SU-DHL-6 (cell line): ENCODE data around the gene GLG1.

ENCODE experiments used
- H2AFZ ChIP-seq: fragments of 200-600 bp; sonication (generic); 2 replicates; pipeline ENCODE4 v1.6.1; 2014; ENCODE audit warnings: low read depth, mild to moderate bottlenecking, moderate library complexity, mixed read lengths, antibody characterized with exemption, low read length; ENCODE audit not compliant: severe bottlenecking
- H3F3A ChIP-seq: fragments of 200-600 bp; shearing (Covaris generic); 2 replicates; pipeline ENCODE4 v1.6.0; 2016; ENCODE audit warnings: antibody characterized with exemption, mild to moderate bottlenecking; ENCODE audit not compliant: insufficient read depth
- H3K27ac ChIP-seq: fragments of 200-600 bp; sonication (generic); 2 replicates; pipeline ENCODE4 v1.5.1; 2016; ENCODE audit warnings: low read depth, mild to moderate bottlenecking, low read length, moderate library complexity, mixed read lengths
- H3K27me3 ChIP-seq: fragments of 200-600 bp; sonication (generic), shearing (Covaris generic); 2 replicates; pipeline ENCODE4 v1.6.0; 2014; ENCODE audit warnings: mild to moderate bottlenecking, low read length
- H3K36me3 ChIP-seq: fragments of 200-600 bp; sonication (generic); 2 replicates; pipeline ENCODE4 v1.6.1; 2014; ENCODE audit warnings: mild to moderate bottlenecking, low read length, mixed read lengths
- H3K4me2 ChIP-seq: fragments of 300-600, 200-600 bp; shearing (Covaris generic), sonication (generic); 2 replicates; pipeline ENCODE4 v1.6.0; 2014; ENCODE audit warnings: low read length, low read depth, mild to moderate bottlenecking; ENCODE audit not compliant: poor library complexity, severe bottlenecking
- H3K4me3 ChIP-seq: fragments of 200-600 bp; sonication (generic); 2 replicates; pipeline ENCODE4 v1.5.1; 2014; ENCODE audit warnings: antibody characterized with exemption, low read length, mild to moderate bottlenecking, mixed read lengths; ENCODE audit not compliant: insufficient read depth, poor library complexity, severe bottlenecking
- H3K79me2 ChIP-seq: fragments of 200-600 bp; sonication (generic); 2 replicates; pipeline ENCODE4 v1.6.1; 2014; ENCODE audit warnings: mild to moderate bottlenecking, low read length, moderate library complexity; ENCODE audit not compliant: insufficient read depth
- H3K9ac ChIP-seq: fragments of 200-600 bp; sonication (generic); 2 replicates; pipeline ENCODE4 v1.7.0; 2014; ENCODE audit warnings: mild to moderate bottlenecking, low read length
- H3K9me2 ChIP-seq: fragments of 200-600 bp; sonication (generic); replicated peaks from 2 replicates; pipeline ENCODE4 v1.6.1; 2014; ENCODE audit warnings: low read length; ENCODE audit not compliant: insufficient read depth
- H3K9me3 ChIP-seq: fragments of 200-600 bp; sonication (generic); 2 replicates; pipeline ENCODE4 v1.6.1; 2014; ENCODE audit warnings: low read length, mixed read lengths; ENCODE audit not compliant: insufficient read depth
- H4K20me1 ChIP-seq: fragments of 200-600 bp; sonication (generic); 2 replicates; pipeline ENCODE4 v1.6.1; 2014; ENCODE audit warnings: low read depth, mild to moderate bottlenecking, antibody characterized with exemption, low read length, moderate library complexity, mixed read lengths
- EZH2phosphoT487 ChIP-seq: fragments of 200-600 bp; sonication (generic), shearing (Covaris generic); conservative IDR thresholded peaks from 2 replicates; pipeline ENCODE4 v1.6.1; 2018; ENCODE audit warnings: mild to moderate bottlenecking, antibody characterized with exemption, low read length, moderate library complexity, mixed read lengths
- TF ChIP-seq, protein P1 (sequence below): fragments of 200-600 bp; sonication (generic); IDR thresholded peaks from one replicate; pipeline ENCODE4 v1.5.1; 2017; ENCODE audit warnings: antibody characterized with exemption, mild to moderate bottlenecking, low read length, moderate library complexity; ENCODE audit not compliant: insufficient read depth, poor library complexity, severe bottlenecking

Gene GLG1

GRCh38 chr16:74622005-74622404, 15.1 kb upstream of the GLG1 start:
- H3F3A ChIP-seq = 0 out of 2 replicates have a peak, but pooled peaks cover 3% of the 10 kb centered on the region
- no peaks in the 10 kb centered on the region for H3K79me2 ChIP-seq
- no peaks in the 10 kb centered on the region for H4K20me1 ChIP-seq
- no peak overlapping the region for H3K4me2 ChIP-seq
- H3K9me2 ChIP-seq = no peaks in the 10 kb centered on the region
- H3K9me3 ChIP-seq = no peaks in the 10 kb centered on the region
- TF ChIP-seq, protein P1, sequence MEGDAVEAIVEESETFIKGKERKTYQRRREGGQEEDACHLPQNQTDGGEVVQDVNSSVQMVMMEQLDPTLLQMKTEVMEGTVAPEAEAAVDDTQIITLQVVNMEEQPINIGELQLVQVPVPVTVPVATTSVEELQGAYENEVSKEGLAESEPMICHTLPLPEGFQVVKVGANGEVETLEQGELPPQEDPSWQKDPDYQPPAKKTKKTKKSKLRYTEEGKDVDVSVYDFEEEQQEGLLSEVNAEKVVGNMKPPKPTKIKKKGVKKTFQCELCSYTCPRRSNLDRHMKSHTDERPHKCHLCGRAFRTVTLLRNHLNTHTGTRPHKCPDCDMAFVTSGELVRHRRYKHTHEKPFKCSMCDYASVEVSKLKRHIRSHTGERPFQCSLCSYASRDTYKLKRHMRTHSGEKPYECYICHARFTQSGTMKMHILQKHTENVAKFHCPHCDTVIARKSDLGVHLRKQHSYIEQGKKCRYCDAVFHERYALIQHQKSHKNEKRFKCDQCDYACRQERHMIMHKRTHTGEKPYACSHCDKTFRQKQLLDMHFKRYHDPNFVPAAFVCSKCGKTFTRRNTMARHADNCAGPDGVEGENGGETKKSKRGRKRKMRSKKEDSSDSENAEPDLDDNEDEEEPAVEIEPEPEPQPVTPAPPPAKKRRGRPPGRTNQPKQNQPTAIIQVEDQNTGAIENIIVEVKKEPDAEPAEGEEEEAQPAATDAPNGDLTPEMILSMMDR = no peak
- TF ChIP-seq EZH2phosphoT487 = no peak
- H3K9ac ChIP-seq = no peak overlapping the region
- no peak overlapping the region for H2AFZ ChIP-seq
- H3K36me3 ChIP-seq = peaks cover 30% of the 10 kb centered on the region
- H3K4me3 ChIP-seq = no peak overlapping the region
- no peaks in the 10 kb centered on the region for H3K27me3 ChIP-seq
- H3K27ac ChIP-seq = no peak overlapping the region

DNA sequence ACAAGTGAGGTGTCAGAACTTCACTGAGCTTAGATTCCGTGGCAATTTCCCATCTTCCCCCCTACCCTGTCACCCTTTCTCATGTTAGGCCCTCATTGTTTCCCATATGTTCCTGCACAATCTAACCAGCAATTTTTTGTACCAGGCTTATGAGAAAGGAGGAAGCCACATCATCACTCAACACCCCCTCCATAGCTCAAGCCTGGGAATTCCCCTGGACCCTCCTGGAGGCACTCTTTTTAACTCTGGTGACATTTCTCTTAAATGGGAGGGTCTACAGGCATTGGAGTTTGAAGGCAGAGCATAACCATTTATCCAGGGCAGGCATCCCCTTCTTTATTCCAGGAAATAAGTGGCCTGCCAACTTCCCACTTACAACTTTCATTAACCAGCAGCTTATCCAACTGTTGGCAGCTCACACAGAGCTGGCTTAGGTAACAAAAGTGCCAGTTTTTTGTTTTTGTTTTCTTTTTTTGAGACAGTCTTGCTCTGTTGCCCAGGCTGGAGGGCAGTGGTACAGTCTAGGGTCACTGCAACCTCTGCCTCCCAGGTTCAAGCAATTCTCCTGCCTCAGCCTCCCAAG, 10.4 kb upstream of the GLG1 start:
- Histone ChIP-seq H3K4me3 (no peak overlapping the region), H2AFZ (no peak overlapping the region), H3K9me2 (no peaks in the 10 kb centered on the region), H3K4me2 (no peak overlapping the region), H3K36me3 (peaks cover under 1% of the 10 kb centered on the region; the same call in 1 of the 2 replicates), H3K79me2 (no peaks in the 10 kb centered on the region), H3F3A (0 out of 2 replicates have a peak, but pooled peaks cover 3% of the 10 kb centered on the region), H3K9me3 (no peaks in the 10 kb centered on the region), H3K9ac (no peak overlapping the region), H3K27ac (no peak overlapping the region), H4K20me1 (no peaks in the 10 kb centered on the region), H3K27me3 (no peaks in the 10 kb centered on the region)
- TF ChIP-seq, protein P1 = no peak
- no peak for TF ChIP-seq EZH2phosphoT487

GRCh38 chr16:74611721-74612120, 4.8 kb upstream of the GLG1 start:
- H3K4me2 ChIP-seq = no peak overlapping the region
- H3K27me3 ChIP-seq = no peaks in the 10 kb centered on the region
- H4K20me1 ChIP-seq = no peaks in the 10 kb centered on the region
- H3K36me3 ChIP-seq = no peaks in the 10 kb centered on the region
- H3K79me2 ChIP-seq = no peaks in the 10 kb centered on the region
- no peaks in the 10 kb centered on the region for H3K9me3 ChIP-seq
- H3F3A ChIP-seq = 0 out of 2 replicates have a peak, but pooled peaks cover 6% of the 10 kb centered on the region
- no peaks in the 10 kb centered on the region for H3K9me2 ChIP-seq
- H3K27ac ChIP-seq = no peak overlapping the region
- H3K4me3 ChIP-seq = no peak overlapping the region
- no peak overlapping the region for H2AFZ ChIP-seq
- TF ChIP-seq, protein P1 = no peak
- no peak for TF ChIP-seq EZH2phosphoT487
- H3K9ac ChIP-seq = no peak overlapping the region
